A549 treated with dexamethasone at 1 μM for 4 hours (cell line): ENCODE results near the gene E2F2. TPM values are rescaled to one million over a fixed set of nuclear protein-coding genes. Genes with fewer than 3 reads are reported as not detected.

Source experiments
- total RNA-seq: library from RNA; stranded (reverse); fragments of 200-300 nt; extraction: Qiagen RNA extraction; gene quantifications from 5 replicates; pipeline ENCODE4 v1.2.3, GENCODE V29; 2022

The E2F2 gene, protein sequence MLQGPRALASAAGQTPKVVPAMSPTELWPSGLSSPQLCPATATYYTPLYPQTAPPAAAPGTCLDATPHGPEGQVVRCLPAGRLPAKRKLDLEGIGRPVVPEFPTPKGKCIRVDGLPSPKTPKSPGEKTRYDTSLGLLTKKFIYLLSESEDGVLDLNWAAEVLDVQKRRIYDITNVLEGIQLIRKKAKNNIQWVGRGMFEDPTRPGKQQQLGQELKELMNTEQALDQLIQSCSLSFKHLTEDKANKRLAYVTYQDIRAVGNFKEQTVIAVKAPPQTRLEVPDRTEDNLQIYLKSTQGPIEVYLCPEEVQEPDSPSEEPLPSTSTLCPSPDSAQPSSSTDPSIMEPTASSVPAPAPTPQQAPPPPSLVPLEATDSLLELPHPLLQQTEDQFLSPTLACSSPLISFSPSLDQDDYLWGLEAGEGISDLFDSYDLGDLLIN
- total RNA-seq = 2.2 to 3.3 TPM (median 2.9 TPM) in 5 replicates

GRCh38 chr1:23530747-23531561 lies at the start of gene E2F2:
Gene E2F2, minus strand, starts transcription at chr1:23531233. Its CDS starts 440 bp downstream, at chr1:23530793.

DNA sequence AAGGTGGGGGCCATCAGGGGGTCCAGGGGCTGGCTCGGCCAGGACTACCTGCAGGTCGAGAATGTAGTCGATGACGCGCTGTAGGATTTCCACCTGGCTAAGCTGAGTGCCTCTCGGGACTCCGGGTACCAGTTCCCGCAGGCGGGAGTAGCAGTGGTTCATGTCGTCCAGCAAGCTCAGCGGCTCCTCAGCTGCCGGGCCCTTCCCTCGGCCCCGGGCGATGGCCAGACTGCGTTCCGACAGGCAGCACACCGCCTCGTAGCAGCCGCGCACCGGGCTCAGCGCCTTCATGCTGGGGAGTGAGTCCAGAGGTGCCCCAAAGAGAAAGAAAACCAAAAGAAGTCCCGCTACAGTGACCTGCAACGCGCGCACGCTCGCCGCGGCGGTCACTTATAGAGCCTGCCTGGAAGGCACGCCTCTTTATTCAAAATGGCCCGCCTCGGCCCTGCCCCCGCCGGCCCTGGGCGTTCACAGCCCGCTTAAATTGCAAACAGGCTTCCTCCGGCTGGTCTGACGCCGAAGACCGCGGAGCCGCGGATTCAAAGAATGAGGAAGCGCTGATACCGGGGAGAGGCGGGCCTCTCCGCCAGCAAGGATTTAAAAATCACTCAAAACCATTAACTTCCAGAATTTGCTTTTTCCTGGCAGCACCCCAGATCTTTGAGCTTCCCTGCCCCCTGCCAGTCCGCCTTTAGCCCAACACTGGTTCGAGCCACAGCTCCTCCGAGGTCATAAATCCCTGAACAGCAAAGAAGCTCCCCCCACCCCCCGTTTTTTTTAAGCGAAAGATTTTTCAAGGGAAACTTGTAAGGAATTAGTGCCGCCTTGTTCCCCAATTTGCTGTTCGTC lies 28.3 kb upstream of the E2F2 start, which contains the start of gene ID3:
ID3 (minus strand) TSS at position 366 of the 849 bp plus-strand sequence; CDS start at position 291, 75 bp downstream.

GRCh38 chr1:23483321-23484252 lies 47.4 kb downstream of the E2F2 start, which contains the start of gene ASAP3:
Gene ASAP3, minus strand, starts transcription at chr1:23484179. Its CDS starts 46 bp downstream, at chr1:23484133.

Other genes starting within 250 kb of the E2F2 start
- 167 to 191 TPM (median 180 TPM) in 5 replicates for gene HNRNPR, start 186.9 kb downstream of the E2F2 start, total RNA-seq
- 5.1 to 6.1 TPM (median 5.2 TPM) in 5 replicates for gene ZNF436, start 161.4 kb downstream of the E2F2 start, total RNA-seq
- 0.29 to 0.87 TPM (median 0.60 TPM) in 5 replicates for gene TCEA3, start 106.5 kb downstream of the E2F2 start, total RNA-seq
- 6.2 to 7.8 TPM (median 7.2 TPM) in 5 replicates for gene ASAP3, start 47.1 kb downstream of the E2F2 start, total RNA-seq
- 258 to 365 TPM (median 315 TPM) in 5 replicates for gene ID3, start 28.3 kb upstream of the E2F2 start, total RNA-seq
- 1,437 to 1,632 TPM (median 1,495 TPM) in 5 replicates for gene RPL11, start 160.6 kb upstream of the E2F2 start, total RNA-seq
- gene ELOA, start 212.2 kb upstream of the E2F2 start, total RNA-seq = 29.3 to 32.6 TPM (median 31.6 TPM) in 5 replicates
- 26.1 to 31.6 TPM (median 28.6 TPM) in 5 replicates for gene PITHD1, start 247.2 kb upstream of the E2F2 start, total RNA-seq